ENCODE results near the gene GALK1. TPM values are rescaled to one million over a fixed set of nuclear protein-coding genes. Genes with fewer than 3 reads are reported as not detected.

GALK1 gene
- polyA plus RNA-seq, 2 of the 4 experiments (the other 2 are of a cell fraction): 20.7 to 54.3 TPM

DNA sequence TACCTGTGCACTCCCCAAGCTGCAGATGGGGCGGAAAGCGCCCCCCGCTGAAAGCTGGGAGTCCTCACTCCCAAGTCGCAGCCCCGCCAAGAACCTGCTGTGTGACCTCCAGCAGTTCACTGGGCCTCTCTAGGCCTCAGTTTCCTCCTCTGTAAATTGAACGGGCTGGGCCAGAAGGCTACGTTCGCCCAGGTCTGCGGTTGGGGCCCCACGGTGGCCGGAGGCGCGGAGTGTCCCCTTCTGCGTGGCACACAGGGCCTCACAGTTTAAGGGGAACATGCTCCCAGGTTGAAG, 628 bp downstream of the GALK1 start:
- peaks cover 13% of the 10 kb centered on the region for H3K4me1 ChIP-seq
- H3K4me2 ChIP-seq: peak overlapping the region; percentile 100
- ATAC-seq: peak in 1 of 2 experiments; percentile 15; a peak in 1 of 6 replicates
- TF ChIP-seq KDM5A (IDR thresholded peaks at IDR 0.05) (peak; percentile 74), SREBF2 (IDR thresholded peaks at IDR 0.05) (no peak)
- POLR2A ChIA-PET: interaction anchor here (1.1 to 5.1 kb wide), 6 partner anchors 12 to 114 kb away, joined by 3 to 73 read pairs (median 4); partner anchors contain the start of genes TRIM47 and WBP2
- WGBS (ENCODE audit: missing lambda C conversion rate): 13% methylated on average over 9 of the region's 14 CpGs
- no peak for DNase-seq (ENCODE audit: low read depth in 1 of 2, low spot score in 1 of 2)
- no peak for FAIRE-seq
- H3K27ac ChIP-seq: peak overlapping the region; percentile 83 to 92
- H3K9me3 ChIP-seq: no peaks in the 10 kb centered on the region
- peak overlapping the region; percentile 68 for H3K4me3 ChIP-seq
- CTCF ChIA-PET: interaction anchor here (0.6 to 43.5 kb wide), 34 partner anchors 9 to 156 kb away, joined by 3 to 1931 read pairs (median 5); partner anchors contain the start of genes ITGB4, RECQL5, SAP30BP and SMIM5

- ChIA-PET CTCF (interaction anchor here (0.6 to 43.5 kb wide), 29 partner anchors 8 to 162 kb away, joined by 3 to 1931 read pairs (median 5); partner anchors contain the start of genes RECQL5, SAP30BP, SMIM5 and UNC13D), POLR2A (interaction anchor here (0.8 to 5.1 kb wide), 6 partner anchors 12 to 115 kb away, joined by 3 to 73 read pairs (median 3); partner anchors contain the start of gene TRIM47)
- TF ChIP-seq RAD21 (conservative IDR thresholded peaks at IDR 0.05 in 1 of 2, IDR thresholded peaks at IDR 0.05 in 1 of 2) (no peak), BHLHE40 (IDR thresholded peaks at IDR 0.05; ENCODE audit: low read depth, low read length) (no peak), CHD2 (IDR thresholded peaks at IDR 0.05; ENCODE audit: low read length, partially characterized antibody) (no peak), JUNB (IDR thresholded peaks at IDR 0.05) (no peak), PHF8 (IDR thresholded peaks at IDR 0.05; ENCODE audit: borderline replicate concordance, low read depth) (no peak), ZNF302 (CRISPR knock-in tag; IDR thresholded peaks at IDR 0.05) (no peak), CBX2 (IDR thresholded peaks at IDR 0.05; ENCODE audit: borderline replicate concordance, low read depth) (no peak), EHF (CRISPR knock-in tag; IDR thresholded peaks at IDR 0.05) (no peak), SREBF2 (IDR thresholded peaks at IDR 0.05) (no peak), HEYL (CRISPR knock-in tag; IDR thresholded peaks at IDR 0.05) (no peak), E2F6 (IDR thresholded peaks at IDR 0.05; ENCODE audit: borderline replicate concordance, low read depth) (no peak), RARB (CRISPR knock-in tag; IDR thresholded peaks at IDR 0.05) (no peak), FOXS1 (CRISPR knock-in tag; IDR thresholded peaks at IDR 0.05) (no peak), HOXB13 (CRISPR knock-in tag; IDR thresholded peaks at IDR 0.05; ENCODE audit: low read depth) (no peak), KDM1A (IDR thresholded peaks at IDR 0.05; ENCODE audit: low read depth) (no peak), CHD4 (IDR thresholded peaks at IDR 0.05; ENCODE audit: borderline replicate concordance) (no peak), RCOR1 (IDR thresholded peaks at IDR 0.05; ENCODE audit: low read depth, low read length) (no peak)
- TF ChIP-seq, protein P1, sequence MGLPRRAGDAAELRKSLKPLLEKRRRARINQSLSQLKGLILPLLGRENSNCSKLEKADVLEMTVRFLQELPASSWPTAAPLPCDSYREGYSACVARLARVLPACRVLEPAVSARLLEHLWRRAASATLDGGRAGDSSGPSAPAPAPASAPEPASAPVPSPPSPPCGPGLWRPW (IDR thresholded peaks at IDR 0.05): no peak
- 59% methylated on average over 12 of the region's 16 CpGs for WGBS (ENCODE audit: missing lambda C conversion rate)
- peaks cover 13% of the 10 kb centered on the region for H3K4me1 ChIP-seq
- H3K4me2 ChIP-seq: peak overlapping the region; percentile 100
- FAIRE-seq (no peak), DNase-seq (ENCODE audit: low read depth in 1 of 2, low spot score in 1 of 2) (no peak), ATAC-seq (peak; percentile 1 to 12; a peak in 4 of 6 replicates)
- H3K9me3 ChIP-seq: no peaks in the 10 kb centered on the region
- H3K4me3 ChIP-seq: peak overlapping the region; percentile 68
- peak overlapping the region; percentile 83 to 92 for H3K27ac ChIP-seq
These were observed 1.2 kb downstream of the GALK1 start for GRCh38 chr17:75763613-75764416.

- TF ChIP-seq BHLHE40 (IDR thresholded peaks at IDR 0.05; ENCODE audit: low read depth, low read length): no peak
- TF ChIP-seq POLR2AphosphoS2 (conservative IDR thresholded peaks at IDR 0.05; ENCODE audit: low read length): no peak
- no peak for TF ChIP-seq FOSL2 (IDR thresholded peaks at IDR 0.05)
- TF ChIP-seq FOSL2 (CRISPR knock-in tag; IDR thresholded peaks at IDR 0.05): no peak
- TF ChIP-seq, protein P2, sequence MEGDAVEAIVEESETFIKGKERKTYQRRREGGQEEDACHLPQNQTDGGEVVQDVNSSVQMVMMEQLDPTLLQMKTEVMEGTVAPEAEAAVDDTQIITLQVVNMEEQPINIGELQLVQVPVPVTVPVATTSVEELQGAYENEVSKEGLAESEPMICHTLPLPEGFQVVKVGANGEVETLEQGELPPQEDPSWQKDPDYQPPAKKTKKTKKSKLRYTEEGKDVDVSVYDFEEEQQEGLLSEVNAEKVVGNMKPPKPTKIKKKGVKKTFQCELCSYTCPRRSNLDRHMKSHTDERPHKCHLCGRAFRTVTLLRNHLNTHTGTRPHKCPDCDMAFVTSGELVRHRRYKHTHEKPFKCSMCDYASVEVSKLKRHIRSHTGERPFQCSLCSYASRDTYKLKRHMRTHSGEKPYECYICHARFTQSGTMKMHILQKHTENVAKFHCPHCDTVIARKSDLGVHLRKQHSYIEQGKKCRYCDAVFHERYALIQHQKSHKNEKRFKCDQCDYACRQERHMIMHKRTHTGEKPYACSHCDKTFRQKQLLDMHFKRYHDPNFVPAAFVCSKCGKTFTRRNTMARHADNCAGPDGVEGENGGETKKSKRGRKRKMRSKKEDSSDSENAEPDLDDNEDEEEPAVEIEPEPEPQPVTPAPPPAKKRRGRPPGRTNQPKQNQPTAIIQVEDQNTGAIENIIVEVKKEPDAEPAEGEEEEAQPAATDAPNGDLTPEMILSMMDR (IDR thresholded peaks at IDR 0.05): no peak
- TF ChIP-seq PHF8 (IDR thresholded peaks at IDR 0.05; ENCODE audit: borderline replicate concordance, low read depth): no peak
- TF ChIP-seq CHD2 (IDR thresholded peaks at IDR 0.05; ENCODE audit: low read length, partially characterized antibody): no peak
- TF ChIP-seq TP53 (CRISPR knock-in tag; IDR thresholded peaks at IDR 0.05): no peak
- TF ChIP-seq HEYL (CRISPR knock-in tag; IDR thresholded peaks at IDR 0.05): no peak
- WGBS (ENCODE audit: missing lambda C conversion rate): 100% methylated on average over 3 of the region's 3 CpGs
- Histone ChIP-seq H3K27ac (no peak overlapping the region), H3K4me3 (no peak overlapping the region), H3K4me2 (peak overlapping the region; percentile 100), H3K9me3 (no peaks in the 10 kb centered on the region), H3K4me1 (peaks cover 13% of the 10 kb centered on the region)
- no peak for DNase-seq (ENCODE audit: low read depth in 1 of 2, low spot score in 1 of 2)
- CTCF ChIA-PET: interaction anchor here (0.8 to 43.5 kb wide), 13 partner anchors 8 to 162 kb away, joined by 3 to 1931 read pairs (median 6); partner anchors contain the start of genes RECQL5, SAP30BP, SMIM5 and UNK
- POLR2A ChIA-PET: interaction anchor here (0.8 to 5.1 kb wide), 4 partner anchors 10 to 17 kb away, joined by 3 to 73 read pairs (median 22); a partner anchor contains a TSS
- FAIRE-seq: no peak
- ATAC-seq: no peak
These were observed 1.8 kb downstream of the GALK1 start for GRCh38 chr17:75763269-75763607.
